CD4-positive, alpha-beta T cell treated with Interleukin-17A for 4 hours (primary cell): ENCODE data around the gene KCNN4.
"Not testable (repeated sequence)": the region's sequence is repeated elsewhere in the genome, so short reads cannot be mapped to it uniquely, and the experiment has no call there.

Experiments used
- DNase-seq: peaks from one replicate; pipeline ENCODE4 v3.0.0-alpha.2; 2020; ENCODE audit warnings: mixed read lengths

Gene KCNN4

DNA sequence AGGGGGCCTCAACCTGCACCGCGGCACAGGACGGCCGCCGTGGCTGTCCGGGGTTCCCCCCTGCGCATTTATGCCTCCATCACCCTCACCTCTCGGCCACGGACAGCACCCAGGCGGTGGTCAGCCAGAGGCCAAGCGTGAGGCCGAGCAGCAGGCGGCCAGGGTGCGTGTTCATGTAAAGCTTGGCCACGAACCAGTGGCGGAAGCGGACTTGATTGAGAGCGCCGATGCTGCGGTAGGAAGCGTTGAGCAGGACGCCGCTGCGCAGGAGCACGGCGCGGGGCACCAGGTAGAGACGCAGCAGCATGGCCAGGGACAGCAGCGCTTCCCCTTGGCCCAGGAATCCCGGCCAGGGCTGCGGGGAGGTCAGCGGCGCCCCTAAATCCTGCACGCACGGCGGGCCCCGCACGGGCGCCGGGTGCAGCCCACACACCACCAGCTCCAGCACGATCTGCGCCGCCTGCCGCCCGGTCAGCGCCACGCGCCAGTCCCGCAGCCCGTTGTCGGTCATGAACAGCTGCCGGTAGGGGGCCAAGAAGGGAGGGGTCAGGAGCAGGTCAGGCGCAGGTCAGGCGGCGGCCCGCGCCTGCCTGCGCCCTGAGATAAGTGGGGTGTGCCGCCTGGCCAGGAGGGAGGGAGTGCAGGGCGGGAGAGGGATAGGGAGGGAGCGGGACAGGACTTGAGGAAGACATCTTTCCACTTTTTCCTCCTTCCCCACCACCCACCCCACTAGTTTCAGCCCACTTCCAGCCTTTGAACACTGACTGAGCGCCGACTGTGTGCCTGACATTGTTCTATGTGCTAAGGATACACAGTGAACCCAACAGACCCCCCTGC is 6.5 kb downstream of the KCNN4 start:
- no peak for DNase-seq

DNA sequence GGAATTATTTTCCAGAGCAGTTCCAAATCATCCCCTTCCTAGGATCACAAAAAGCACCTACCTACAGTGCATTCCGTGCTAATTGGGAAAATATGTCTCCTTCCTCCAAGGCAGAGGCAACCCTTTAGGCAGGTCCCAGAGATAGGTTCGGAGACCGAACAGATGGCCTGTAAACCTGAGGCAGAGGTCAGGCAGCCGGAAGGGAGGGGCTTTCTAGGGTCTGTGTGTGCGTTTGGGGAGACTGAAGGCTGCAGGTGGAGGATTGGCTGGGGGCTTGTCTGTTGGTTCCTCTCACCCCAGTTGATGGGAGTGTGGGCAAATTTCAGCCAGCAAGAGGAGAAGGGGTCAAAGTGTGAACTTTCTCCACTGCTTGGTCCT is 7.1 kb downstream of the KCNN4 start:
- DNase-seq, result no peak

DNA sequence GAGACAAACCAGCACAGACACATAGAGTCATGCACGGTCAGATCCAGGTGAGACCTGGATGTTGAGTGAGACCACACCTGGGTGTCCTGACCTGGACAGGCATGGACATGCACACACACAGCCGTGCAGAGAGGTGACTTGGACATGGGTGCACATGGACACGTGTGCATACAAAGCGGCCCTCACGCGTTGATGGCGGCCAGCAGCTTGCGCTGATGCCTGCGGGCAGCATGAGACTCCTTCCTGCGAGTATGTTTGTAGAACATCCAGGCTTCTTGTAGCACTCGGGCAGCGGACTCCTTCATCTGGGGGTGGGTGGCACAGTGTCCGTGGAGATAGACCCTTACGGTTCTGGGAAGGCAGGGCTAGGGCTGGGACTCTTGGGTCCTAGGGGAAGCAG is 11.5 kb downstream of the KCNN4 start:
- DNase-seq, result no peak

DNA sequence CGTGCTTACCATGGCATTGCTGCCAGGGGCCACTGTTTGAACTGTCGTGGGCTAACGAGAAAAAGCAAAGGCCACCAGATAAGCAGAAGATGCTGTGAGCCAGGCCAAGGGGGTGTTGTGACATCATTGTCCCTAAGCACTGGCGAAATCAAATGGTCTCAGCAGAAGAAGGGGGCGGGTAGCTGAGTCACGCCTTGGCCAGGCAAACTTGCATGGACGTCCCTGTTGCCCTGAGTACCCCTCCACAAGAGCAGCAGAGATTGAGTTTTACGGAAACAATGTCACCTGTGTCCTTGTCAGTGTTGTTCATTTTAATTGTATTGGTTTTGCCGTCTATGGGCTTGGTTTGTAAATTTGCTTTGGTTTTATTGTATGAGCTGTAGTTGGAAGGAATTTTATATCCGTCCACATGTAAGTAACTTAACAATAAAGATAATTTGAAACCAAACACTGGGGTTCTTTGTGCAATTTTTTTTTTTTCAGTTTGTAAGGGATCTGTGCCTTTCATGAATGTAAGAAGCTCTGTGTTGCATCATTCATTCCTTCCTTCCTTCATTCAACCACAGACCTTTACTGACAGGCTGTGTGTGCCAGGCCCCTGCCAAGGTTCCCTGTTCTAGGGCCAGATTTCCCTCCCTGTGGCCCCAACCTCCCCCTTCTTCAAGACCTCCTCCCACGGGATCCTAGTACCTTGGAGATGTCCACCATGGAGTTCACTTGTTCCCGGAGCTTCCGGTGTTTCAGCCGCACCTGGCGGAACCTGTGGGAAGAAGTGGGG is 12.3 kb downstream of the KCNN4 start:
- DNase-seq, result no peak

DNA sequence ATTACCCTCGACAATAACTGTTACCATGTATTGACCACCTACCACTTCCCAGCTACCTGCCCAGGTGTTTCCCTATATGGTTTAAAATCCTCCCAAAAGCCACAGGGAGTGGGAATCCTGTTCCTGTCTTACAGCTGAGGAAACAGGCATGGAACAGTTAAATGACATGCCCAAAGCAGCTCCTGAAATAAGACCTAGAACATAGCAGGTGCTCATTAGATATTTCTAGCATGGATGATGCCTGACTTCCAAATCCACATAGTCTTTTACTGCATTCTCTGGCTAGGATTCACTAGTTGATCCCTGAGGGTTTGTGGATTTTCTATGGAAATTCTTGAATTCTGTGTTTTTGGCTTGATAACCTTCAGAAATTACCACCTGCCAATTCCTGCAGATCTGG is 13.0 kb downstream of the KCNN4 start:
- no peak for DNase-seq

DNA sequence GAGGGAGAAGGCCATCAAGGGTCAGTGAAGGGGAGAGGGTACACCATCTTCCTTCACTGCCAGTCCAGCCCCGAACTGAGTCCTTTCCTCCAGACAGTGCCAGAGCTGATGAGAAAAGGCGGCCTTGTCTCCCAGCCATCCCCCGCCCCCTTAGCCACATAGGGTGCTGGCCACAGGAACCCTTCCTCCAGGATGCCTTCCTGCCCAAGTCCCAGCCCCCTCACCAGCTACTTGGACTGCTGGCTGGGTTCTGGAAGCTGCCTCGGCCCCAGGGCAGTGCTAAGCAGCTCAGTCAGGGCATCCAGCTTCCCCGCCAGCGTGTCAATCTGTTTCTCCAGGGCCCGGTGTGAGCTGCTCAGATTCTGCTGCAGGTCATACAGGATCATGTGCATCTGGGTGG is 13.5 kb downstream of the KCNN4 start:
- DNase-seq, result no peak

DNA sequence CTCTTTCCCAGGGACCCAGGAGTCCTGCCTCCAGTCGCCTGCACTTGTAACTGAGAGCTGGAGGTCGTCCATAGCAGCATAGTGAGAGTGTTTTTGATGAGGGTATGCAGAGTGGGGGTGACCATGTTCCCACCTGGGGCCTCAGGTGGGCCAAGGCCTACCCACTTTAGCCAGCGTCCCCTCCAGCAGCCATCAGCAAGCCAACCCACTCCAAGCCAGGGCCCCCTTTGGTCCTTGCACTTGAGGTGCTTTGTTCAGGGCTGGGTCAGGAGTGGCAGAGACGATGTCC is 14.1 kb downstream of the KCNN4 start:
- DNase-seq, result no peak

DNA sequence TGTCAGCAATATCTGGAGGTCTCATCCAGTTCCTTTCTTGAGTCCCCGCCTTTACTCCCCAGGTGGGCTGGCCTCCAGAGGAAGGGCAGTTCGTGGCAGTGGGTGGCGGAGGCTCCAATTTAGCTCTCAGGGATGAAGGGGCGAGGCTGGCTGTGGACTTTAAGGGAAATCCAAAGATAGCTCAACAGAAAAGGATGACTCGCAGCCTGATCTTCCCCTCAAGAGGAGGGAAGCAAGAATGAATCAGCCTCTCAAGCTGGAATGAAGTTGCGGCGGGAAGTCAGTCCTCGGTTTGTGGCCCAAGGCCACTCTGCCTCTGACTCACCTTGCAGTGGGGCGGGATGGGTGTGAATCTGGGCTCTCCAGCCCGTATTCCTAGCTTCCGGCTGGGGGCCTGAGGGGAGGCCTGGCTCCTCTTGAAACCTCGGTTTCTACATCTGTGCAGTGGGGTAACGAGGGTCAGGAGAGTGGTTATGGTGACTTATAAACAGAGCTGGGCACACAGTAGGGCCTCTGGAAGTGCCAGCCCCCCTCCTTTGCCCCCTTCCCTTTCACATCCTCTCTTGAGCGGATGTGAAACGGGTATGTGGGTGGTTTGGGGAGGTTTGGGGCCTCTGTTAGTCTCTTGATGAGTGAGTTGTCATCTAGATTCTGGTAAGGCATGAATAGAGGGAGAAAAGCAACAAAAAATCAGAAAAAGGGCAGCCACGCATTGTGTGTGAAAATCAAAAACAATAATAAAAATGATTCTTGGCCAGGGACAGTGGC is 15.5 kb downstream of the KCNN4 start:
- DNase-seq, result peak; percentile 81

DNA sequence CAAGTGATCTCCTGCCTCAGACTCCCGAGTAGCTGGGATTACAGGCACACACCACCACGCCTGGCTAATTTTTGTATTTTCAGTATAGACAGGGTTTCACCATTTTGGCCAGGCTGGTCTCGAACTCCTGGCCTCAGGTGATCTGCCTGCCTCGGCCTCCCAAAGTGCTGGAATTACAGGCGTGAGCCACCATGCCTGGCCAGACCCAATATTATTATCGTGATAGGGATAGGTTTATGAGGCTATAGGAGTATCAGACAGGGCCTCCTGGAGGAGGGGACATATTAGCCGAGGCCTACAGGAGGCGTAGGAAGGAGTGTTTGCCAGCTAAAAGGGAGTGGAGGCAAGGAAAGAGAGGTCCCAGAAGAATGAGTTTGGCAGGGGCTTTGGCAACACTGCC is 16.1 kb downstream of the KCNN4 start:
- DNase-seq, result not testable (repeated sequence)

DNA sequence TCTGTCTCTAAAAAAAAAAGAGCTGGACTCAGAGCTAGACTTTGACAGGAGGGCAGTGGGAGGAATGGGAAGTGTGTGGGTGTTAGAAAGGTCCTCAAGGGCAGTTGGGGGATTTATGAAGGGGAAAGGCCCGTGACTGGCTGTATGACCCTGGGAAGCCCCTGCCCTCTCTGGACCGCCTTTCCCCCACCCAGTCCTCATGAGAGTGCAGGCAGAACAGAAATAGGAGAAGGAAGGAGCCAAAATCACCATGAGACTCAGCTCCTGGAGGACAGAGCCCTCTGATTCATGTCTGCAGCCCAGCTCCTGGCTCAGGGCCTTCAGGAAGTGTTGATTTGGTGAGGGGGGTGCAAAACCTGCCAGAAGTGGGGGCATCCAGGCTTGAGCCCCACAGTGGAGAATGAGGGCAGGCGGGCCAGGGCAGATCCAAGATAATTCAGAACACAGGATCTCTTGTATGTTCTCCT is 17.3 kb downstream of the KCNN4 start:
- DNase-seq, result no peak

DNA sequence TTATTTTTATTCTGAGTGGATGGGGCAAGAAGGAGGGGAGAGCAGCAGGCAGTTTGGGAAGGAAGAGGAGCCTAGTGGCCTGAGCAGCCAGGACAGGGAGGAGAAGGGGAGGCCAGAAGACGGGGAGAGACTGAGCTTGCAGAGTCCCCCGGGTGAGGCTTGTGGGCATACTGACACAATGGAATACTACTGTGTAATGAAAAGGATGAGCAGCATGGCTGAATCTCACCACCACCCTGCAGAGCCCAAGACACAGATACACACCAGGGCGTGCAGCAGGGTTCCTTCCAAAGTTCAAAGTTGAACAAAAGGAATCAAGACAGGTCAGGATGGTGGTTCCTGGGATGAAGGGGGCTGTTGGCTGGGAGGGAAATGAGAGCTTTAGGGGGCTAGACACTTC is 18.0 kb downstream of the KCNN4 start:
- no peak for DNase-seq

DNA sequence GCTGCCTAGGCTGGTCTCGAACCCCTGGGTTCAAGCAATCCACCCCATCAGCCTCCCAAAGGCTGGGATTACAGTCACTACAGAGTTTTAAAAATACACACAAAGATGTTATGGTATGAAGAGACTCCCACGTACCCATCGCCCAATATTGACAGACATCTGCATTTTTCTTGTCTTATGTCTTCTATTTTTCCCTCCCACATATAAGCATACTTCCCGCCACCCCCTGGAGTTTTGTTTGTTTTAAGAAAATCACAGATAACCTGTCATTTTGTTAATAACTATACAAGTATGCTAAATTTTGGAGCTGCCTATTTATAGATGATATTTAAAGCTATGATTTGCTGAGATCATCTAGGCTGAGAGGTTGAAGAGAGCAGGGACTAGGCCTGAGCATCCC is 19.8 kb downstream of the KCNN4 start:
- no peak for DNase-seq

DNA sequence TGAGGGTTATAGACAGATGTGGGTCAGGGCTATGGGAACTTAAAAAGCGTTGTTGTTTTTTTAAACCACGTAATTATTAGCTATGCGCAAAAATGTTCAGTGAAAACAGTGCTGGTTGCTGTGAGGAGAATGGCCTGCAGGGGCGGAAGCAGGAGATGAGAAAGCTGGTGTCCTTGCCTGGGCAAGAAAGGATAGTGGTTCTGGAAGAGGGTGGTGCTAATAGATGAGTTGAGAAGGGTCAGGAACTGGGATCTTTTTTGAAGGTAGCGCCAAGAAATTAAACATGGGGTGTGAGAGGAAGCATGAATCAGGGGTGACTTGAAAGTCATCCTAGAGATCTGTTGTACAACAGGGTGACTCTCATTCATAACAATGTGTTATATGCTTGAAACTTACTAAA is 21.3 kb downstream of the KCNN4 start:
- no peak for DNase-seq

DNA sequence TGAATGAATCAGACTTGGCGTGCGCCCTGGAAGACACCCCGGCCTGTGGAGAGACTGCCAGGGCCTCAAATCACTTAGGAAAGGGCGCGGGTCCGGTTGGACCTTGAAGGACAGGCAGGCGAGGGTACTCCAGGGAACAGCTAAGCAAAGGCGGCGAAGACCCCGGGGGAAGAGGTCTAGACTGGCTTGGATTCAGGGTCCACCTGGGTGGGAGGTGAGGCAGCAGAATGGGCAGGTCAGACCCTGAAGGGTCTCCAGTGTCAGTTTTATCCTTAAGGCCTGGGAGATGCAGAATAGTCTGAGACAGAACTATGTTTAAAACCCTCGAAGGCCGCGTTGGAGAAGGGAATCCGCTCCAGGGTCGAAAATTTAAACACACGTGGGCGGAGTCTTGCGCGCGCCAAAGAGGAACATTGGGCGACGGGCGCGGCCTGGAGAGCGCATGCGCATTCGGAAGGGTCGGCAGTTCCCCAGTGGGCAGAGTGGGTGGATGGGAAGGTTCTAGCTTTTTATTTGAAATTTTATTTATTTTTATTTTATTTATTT is 25.4 kb downstream of the KCNN4 start:
- DNase-seq, result peak; percentile 82

DNA sequence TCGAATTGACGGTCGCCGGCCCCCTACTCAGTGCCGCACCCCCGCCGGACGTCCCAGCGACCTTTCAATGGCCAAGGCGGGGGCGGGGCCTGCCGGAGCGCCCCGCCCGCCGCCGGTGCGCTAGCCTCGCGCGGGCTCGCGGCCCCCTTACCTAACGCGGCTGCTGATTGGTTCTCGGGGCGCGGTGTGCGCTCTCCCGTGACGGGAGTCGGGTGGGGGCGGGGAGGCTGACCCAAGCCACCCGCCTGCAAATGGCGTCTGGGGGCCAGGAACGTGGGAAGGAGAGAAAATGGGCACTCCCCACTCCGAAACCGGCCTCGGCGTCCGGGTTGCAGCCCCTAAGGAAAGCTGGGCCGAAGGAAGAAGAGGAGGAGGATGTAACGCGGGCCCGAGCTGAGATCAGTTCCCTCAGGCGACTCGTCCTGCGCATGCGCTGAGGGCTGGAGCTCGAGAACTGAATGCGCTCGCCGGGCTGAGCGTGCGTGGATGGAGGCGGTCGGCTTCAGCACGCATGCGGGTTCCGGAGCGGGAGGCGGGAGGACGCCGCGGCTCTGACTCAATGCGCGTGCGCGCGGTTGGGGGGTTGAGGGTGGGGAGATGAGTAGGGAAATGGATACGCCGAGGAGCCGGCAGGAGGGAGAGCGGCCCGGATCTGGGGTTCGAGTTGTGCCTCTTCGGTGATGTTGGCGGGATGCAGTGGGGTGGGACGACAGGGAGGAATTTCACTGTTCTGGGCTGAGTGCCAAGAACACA is 26.1 kb downstream of the KCNN4 start, which contains the start of gene SMG9:
TSS of gene SMG9 (minus strand) at position 460 of the 753 bp plus-strand sequence. CDS start 4,221 bp downstream, outside the sequence.
- peak; percentile 99 for DNase-seq

DNA sequence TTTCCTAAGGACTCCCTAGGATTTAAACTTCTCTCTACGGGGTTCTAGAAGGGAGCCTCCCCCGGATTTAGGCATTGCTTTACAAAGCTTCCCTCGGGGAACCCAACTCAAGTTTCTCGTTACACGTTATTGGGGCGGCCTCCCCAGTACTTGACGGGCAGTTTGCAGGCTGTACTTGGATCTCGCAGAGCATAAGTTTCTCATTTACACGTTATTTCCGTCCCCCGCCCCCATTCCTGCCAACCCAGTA is 26.6 kb downstream of the KCNN4 start:
- no peak for DNase-seq

DNA sequence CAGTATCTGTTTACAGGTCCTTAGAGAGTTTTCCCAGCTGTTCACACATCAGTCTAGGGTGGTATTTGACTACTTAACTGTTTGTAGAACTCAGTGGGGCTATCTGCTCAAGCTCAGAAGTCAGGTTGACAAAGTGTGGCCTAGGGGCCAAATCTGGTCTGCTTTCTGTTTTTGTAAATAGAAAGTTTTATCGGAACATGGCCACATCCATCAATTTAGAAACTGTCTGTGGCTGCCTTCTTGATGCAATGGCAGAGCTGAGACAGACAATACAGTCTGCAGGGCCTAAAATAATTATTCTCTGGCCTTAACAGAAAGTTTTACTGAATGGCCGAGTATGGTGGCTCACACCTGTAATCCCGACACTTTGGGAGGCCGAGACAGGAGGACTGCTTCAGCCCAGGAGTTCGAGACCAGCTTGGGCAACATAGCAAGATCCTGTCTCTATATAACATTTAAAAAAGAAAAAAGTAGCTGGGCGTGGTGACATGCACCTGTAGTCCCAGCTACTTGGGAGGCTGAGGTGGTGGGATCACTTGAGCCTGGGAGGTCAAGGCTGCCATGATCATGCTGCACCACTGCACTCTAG is 28.4 kb downstream of the KCNN4 start:
- no peak for DNase-seq

DNA sequence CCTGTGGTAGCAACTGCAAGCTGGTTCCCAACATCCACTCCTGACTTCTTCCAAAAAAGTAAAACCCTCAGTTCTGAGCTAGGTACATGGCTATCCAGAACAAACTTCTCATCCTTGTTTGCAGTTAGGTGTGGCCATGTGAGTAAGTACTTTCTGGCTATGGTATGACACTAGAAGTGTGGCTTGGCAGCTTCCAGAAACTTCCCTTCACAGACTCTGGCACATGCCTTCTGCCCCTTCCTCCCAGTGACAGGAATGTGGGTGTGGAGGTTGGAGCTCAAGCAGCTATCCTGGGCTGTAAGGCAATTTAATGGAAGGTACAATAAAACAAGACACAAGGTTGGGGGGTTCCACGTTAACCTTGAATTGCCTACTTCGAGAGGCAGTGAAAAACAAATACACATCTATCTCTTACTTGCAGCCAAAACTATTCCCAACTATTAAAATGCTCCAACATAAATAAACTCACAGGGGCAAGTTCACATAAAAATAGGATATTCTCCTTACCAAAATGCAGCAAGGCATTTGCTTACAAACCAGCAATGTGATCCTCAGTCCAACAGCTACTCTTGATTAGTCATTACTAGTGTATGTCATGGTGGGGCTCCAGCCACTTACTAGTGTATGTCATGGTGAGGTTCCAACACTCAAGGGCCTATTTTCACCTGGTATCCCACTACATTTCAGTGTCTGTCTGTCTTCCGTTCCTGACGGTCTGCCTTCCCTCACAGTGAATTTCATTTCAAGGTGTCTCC is 29.1 kb downstream of the KCNN4 start:
- DNase-seq, result no peak

DNA sequence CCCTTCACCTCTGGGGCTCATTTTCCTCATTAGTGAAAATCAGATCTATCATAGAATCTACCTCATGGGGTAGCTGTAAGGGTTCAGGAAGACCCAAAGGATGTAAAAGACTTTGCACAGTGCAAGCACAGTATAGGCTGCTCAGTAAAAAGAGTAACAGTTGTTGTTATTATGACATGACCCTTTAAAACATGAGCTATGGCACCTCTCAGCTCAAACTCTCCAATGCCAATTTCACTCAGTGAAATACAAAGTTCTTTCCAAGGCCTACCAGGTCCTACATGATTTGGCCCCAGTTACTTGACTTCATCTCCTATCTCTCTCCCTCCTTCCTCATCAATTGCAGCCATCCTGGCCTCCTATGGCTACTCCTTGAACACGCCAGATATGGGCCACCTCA is 30.9 kb downstream of the KCNN4 start:
- DNase-seq, result no peak

DNA sequence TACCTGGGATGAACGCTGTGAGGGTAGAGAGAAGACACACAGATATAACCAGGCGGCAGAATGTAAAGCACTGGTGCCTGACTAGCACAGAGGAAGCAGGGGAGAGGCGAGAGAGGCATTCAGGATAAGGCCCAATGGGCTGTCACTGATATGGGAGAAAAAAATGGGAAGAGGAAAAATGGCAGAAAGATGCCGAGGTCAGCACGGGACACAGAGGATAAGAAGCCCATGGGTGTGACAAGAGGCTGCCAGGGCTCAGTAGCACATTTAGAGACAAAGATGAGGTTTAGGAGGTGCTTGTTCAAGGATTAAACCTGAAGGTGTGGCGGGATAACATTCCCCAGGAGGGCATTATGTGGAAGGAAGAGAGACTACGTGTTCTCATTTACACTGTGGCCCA is 31.6 kb downstream of the KCNN4 start:
- no peak for DNase-seq

DNA sequence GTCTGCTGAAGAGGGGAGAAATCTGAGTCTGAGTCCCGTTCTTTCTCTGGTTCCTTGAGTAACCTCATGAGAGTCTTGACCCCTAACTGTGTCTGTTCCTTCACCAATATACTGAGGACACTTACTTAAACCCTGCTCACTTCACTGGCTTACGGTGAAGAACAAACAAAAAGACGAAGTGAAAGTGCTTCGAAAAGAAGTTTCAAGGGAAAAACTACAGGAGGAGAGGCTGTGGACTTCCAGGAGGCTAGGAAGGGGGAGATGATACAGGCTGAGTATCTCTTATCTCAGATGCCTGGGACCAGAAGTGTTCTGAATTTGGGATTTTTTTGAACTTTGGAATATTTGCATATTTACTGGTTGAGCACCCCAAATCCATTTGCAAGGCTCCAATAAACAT is 32.1 kb downstream of the KCNN4 start:
- no peak for DNase-seq

DNA sequence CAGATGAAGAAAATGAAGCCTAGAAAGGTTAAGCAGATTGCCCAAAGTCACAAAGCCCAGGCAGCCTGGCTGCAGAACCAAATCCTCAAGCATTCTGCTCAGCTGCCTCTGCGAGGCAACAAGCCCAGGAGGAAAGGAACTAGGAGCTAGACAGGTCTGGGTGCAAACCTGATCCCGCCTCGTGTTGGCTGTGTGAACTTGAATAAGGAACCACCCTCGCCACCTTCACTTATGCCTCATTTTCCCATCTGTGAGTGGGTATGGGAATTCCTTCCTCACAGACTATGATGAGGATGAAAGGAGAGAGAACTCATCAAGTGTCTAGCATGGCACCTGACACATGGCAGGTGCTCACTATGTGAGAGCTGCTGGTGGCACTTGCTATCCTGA is 32.6 kb downstream of the KCNN4 start:
- DNase-seq, result no peak
